HG03280 (cell line): ENCODE data around the gene NUFIP2.
"Not testable (repeated sequence)": the region's sequence is repeated elsewhere in the genome, so short reads cannot be mapped to it uniquely, and the experiment has no call there.

Source experiments
- ATAC-seq: cut with Tn5 transposase; IDR thresholded peaks from one replicate; pipeline ENCODE4 v1.9.1; 2021; ENCODE audit warnings: mild to moderate bottlenecking, moderate library complexity; ENCODE audit not compliant: unreplicated experiment

NUFIP2 gene

DNA sequence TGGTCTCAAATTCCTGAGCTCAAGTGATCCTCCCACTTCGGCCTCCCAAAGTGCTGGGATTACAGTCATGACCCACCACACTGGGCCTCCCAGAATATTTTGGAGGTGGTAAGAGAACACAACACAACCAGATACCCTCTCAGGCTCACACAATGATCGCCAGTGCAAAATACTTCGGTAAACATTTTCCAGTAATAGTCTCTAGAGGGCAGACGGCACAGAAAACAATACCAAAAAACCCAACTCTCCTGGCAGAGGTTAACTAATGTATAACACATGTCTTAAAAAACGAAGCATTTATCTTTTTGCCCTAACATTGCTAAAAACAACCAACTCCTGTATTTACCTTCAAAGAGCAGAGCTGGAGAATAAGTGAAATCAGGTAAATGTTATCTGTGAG lies 10.5 kb downstream of the NUFIP2 start:
- ATAC-seq: no peak

DNA sequence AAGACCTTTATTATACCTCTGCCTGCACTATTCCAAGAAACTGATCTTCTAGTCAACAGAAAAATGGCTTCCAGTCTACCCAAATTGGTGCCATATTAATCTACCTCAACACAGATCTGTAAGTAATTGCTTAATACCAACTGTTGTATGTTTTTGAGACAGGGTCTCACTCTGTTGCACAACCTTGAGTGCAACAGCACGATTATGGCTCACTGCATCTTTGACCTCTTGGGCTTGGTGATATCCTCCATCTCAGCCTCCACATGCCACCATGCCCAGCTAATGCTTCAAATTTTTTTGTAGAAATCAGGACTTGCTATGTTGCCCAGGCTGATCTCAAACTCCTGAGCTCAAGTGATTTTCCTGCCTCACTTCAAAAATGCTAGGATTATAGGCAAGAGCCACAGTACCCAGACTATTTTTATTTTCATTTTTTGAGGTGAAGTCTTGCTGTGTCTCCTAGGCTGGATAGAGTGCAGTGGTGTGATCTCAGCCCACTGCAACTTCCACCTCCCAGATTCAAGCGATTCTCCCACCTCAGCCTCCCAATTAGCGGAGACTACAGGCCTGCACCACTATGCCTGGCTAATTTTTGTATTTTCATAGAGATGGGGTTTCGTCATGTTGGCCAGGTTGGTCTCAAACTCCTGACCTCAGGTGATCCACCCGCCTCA lies 14.4 kb downstream of the NUFIP2 start:
- no peak for ATAC-seq

DNA sequence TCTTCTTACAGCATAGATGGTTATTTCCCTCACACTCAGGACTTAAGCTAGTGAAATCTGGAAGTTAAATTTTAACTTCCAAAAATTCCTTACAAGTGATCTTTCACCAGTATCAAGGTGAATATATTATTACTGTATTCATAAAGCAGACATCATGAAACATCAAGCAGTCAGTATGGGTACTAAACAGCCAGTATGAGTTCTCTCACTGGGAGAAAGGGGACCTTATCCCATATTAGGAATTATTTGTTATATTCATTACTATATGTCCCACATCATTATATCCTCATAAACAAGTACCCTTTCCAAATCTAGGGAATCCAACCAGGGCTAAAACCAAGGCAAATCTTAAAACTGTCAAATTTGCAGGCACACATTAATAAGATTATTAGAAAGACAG lies 15.3 kb downstream of the NUFIP2 start:
- no peak for ATAC-seq

DNA sequence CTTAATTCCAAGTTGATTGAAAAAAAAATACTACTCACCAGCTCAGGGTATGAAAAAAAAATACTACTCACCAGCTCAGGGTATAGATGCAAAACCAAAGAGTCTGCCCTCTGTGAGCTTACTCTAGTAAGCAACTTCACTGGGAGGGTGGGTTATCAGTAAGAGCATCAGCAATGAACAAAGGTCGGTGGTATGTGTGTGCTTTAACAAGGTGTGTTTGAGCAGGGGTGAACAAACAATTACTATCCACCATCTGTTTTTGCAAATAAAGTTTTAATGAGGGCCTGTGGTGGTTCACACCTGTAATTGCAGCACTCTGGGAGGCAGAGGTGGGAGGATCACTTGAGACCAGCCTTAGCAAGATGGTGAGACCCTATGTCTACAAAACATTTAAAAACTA lies 20.0 kb downstream of the NUFIP2 start:
- ATAC-seq: no peak

DNA sequence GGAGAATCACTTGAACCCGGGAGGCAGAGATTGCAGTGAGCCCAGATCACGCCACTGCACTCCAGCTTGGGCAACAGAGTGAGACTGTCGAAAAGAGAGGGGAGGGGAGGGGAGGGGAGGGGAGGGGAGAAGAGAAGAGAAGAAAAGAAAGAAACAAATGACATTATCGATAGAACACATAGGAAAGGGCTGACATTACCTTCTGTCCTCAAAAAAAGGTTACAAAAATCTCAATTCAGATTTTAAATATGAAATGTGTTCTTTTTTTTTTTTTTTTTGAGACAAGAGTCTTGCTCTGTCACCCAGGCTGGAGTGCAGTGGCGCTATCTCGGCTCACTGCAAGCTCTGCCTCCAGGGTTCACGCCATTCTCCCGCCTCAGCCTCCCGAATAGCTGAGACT lies 22.0 kb downstream of the NUFIP2 start:
- ATAC-seq: not testable (repeated sequence)

DNA sequence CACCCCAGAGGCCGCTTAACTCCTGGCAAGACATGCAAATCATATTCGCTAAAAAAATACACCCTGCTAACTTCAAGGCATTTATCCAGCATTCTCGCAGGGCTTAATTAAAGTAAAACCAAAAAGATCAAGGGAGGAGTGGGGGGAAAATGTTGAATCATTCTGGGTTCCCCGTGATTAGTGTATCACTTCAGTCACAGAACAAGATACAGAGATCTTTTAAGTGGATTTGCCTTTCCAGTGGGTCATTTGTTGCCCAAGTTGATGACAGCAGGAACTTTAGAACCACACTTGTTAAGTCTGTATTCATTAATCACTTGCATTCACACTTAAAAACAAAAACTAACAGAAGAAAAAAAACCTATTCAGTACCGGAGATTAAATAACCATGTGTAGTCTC lies 30.0 kb downstream of the NUFIP2 start:
- no peak for ATAC-seq

DNA sequence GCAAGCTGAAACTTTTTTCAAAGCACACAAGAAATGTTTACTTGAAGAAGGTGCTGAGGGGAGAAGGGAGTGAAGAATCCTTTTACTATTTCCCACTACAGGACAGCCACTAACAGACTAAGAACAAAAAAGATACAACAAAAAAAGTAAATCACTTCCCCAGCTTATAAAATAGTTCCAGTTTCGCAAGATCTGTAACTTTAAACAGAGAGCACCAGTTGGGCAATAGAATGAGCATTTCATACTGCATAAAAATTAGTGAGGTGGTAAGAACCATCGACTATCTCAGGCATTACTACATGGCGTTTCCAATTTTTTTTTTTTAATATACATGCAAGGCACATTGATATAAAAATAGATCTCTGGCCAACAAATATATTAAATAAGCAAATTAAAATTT lies 36.2 kb downstream of the NUFIP2 start:
- no peak for ATAC-seq

DNA sequence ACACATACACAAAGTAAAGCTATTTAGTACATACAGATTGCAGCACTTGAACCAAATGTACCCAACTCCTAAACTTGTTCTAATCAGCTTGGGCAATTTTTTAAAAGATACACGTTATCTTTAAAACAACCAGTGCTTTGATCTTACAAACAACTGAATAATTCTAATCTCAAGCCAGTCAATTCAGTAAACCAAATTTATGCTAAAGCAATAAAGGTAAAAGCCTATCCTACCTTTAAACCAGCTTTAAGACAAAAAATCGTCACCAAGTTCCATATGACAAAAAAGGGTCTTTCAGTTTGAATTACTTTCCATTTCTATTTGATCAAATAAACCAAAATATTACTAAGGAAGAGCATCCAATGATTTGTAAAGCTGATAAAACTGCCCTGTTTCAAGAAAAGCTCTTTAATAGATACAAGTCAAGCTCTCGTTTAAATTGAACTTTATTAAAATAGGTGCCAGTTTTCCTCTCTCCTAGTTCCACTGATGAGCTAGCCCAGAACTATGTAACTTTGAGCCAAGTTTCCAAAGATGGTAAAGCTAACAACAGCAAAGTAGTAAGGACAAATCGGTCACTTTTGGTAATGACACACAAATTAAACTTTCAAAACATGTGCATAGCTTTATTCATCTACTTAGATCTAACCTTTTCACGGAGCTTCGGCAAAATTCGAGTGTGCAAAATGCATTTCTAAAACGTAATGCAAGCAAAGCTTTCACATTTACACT lies 37.0 kb downstream of the NUFIP2 start:
- ATAC-seq: no peak

DNA sequence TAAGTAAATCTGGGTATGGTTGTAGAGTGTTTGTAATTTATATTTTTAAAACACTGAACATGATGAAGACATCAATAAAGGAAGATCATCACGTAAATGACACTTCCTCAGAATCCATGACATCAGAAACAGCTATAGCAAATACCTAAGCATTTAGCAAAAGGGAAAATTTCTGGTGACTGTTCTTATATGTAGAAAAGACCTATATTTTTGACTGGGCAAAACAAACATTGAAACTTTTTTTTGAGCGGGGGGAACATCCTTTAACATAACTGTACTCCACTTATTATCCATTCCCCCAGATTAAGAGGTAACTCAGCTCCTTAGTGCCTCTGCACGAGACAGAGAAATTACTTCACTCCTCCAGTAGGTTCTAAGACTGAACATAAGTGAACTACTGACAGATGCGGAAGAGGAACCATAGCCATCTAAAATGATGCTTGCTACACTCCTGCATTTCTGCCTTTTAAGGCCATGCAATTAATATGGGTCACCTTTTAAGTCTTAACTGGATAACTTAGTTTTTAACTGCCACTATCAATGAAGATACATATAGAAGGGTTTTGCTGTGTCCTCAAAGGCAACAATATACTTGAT lies 37.9 kb downstream of the NUFIP2 start:
- no peak for ATAC-seq

DNA sequence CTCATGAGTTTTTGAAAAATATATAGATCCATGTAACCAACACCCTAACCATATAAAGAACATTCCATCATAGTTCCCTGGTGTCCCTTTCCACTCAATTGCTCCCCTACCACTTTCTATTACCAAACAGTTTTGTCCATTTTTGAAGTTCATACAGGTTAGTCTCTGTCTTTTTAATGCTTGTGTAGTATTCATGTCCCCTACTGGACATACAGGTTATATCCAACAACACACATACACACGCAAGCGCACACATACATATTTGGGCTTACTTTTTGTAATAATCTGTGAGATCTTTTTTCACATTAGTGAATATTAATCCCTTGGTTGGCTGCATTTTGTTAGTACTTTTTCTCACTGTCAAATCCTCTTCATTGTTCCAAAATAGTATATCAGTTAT lies 40.9 kb downstream of the NUFIP2 start:
- ATAC-seq: no peak

DNA sequence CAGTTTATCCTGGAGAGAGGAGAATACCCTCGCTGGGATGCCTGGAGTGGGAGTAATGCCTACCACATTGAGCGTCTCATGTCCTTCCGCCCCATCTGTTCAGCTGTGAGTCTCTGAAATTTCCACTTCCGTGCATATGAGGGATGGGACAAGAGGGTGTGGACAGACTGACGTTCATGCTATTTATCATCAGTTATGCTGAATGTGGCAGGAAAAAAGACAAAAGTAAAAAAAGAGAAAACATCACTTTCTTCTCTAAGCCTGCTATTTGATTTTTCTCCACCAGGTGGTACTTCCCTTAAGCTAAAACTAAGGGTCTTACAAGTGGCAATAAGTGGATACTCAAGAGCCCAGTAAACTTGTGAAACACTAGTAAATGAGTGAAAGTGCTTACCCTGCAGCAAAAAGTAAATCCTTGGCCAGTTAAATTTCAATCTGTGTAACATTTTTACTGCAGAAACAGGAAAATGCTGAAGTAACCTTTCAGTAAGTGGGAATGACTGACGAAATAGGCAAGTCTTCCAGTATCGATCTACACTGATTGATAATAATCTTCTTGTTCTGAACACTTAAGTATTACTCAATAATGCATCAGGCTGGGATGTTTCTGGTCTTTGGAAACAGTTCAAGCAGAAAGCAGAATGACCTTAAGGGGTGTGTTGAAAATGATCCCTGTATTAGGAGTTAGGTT lies 41.7 kb downstream of the NUFIP2 start:
- ATAC-seq: no peak

DNA sequence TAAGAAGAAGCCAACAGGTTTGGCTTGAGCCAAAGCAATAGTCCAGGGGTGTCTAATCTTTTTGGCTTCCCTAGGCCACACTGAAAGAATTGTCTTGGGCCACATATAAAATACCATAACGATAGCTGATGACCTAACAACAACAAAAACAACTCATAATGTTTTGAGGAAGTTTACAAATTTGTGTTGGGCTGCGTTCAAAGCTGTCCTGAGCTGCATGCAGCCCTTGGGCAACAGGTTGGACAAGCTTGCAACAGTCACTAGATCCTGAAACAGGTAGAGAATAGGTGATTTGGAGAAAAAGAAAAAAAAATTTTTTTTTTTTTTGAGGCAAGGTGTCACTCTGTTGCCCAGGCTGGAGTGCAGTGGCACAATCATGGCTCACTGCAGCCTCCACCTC lies 42.8 kb downstream of the NUFIP2 start:
- ATAC-seq: no peak

DNA sequence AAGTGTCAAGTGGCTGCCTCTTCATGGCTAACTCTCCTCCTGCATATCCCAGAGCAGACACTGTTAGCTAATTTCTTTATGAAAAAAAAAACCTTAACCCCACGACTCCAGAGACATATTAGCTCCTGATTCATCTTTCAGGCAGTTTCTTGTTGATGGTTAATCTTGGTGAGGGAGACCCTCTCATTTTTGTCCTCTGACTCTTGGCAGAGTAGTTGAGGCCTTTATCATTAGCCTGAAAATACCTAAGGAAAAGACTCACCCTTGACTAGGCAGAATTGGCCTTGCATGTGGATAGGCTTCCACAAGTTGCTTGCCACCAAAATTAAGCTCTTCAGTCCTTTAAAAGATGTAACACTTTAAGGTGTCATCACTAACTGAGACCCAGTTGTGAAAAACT lies 43.3 kb downstream of the NUFIP2 start:
- ATAC-seq: no peak

DNA sequence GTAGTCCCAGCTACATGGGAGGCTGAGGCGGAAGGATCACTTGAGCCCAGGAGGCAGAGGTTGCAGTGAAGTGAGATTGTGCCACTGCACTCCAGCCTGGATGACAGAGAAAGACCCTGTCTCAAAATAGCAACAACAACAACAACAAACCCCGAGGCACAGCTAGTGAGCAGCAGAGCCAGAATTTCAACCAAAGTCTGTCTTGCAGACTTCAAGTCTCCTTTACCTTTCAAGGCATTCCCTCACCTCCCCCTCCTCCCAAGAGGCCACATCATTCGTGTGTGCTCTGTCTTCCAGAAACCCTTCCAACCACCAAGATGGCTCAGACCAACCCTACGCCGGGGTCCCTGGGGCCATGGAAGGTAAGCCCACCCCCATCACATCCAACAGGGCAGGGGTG lies 45.1 kb downstream of the NUFIP2 start:
- no peak for ATAC-seq

DNA sequence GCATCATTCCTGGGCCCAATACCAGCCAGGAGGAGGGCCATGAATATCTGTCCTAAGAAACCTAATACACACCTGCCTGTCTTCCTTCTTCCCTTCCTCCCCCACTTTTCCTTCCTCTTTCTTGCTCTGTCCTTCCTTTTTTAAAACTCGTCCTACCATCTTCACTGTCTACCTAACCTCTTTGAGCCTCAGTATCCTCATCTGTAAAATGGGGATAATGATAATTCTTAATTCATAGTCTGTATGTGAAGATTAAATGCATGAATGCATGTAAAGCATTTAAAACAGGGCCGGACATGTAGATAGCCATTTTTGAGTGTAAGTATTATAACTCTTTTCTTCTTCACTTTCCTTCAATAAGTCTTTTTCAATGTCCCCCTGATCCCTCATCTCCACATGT lies 46.7 kb downstream of the NUFIP2 start:
- ATAC-seq: no peak

DNA sequence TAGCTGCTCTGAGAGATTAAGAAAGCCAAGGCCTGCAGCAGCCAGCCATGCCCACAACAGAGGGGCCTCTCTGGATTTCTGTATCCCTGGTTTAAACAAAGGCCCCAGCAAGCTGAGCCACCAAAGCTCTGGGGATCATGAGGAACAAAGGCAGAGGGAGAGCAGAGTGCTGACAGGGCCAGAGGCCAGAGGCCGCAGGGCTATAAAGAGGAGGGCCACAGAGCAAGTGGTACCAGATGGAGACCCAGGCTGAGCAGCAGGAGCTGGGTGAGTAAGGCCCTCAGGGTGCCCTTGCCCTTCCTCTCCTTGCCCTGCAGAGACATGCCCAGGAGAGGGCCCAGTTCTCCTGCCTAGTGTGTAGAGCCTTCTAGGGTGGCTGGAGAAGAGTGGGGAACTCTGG lies 47.3 kb downstream of the NUFIP2 start, which contains the start of gene CRYBA1:
Gene CRYBA1 (plus strand): TSS at position 232 of the 400 bp plus-strand sequence. CDS start 5 bp downstream, at position 237.
- no peak for ATAC-seq

DNA sequence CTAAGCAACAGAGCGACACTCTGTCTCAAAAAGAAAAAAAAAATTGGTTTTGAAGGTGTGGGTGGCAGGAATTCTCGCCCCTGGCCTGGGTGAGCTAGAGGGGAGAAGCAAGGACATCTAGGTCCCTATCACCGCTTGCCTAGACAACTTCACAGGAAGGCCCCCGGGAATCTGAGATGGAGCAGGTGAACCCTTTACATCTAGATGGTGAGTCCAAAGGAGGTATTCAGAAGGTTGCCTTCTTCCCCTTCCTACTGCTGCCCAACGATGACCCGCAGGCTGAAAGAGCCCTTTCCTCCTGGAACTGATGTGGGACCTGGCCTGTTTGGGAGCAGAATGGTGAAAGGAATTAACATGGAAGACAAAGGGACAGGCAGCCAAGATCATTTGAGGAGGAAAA lies 48.5 kb downstream of the NUFIP2 start:
- ATAC-seq: no peak

DNA sequence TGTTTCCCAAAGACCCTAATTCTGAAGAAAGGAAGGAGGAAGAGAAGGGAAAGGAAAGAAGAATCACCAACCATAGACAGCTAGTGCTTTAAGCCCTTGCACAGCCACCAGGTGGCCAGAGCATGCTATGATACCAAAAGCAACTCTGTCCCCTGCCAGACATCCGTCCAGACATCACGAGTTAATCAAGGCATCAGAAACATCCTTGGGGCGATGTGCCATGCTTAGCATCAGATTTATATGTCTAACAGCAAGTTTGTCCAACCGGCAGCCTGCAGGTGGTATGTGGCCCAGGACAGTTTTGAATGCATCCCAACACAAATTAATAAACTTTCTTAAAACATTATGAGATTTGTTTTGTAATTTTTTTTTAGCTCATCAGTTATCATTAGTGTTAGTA lies 50.2 kb downstream of the NUFIP2 start:
- no peak for ATAC-seq

DNA sequence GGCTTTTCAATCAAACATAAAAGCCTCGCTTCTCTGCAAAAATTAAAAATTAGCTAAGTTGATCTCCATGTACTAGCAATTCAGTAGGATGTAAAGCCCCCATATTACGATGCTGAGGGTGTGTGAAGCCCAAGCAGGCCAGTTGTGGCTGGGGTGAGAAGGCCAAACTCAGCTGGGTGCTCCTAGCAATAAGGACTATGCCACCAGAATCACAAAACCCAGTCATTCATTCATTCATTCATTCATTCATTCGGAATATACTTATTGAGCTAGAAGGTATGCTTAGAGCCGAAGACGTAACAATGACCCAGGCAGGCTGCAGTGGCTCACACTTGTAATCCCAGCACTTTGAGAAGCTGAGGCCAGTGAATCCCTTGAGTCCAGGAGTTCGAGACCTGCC lies 51.2 kb downstream of the NUFIP2 start:
- ATAC-seq: no peak

DNA sequence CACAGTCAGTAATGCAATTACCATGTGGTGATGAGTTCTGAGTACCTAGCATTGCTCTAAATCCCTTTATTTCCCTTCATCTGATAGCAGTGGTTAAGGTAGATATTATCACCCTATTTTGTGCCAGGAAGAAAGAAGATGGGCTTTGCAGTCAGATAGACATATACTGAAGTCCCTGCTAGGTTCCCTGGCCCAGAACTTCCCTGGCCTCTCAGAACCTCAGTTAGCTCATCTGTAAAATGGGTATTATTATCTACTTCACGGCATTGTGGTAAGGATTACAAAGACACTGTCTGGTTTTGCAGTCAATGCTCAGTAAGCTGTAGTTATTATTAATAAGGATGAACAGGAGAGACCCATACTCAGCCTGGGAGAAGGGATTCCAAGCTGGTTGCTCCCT lies 51.9 kb downstream of the NUFIP2 start:
- no peak for ATAC-seq
